Neutrophil (primary cell): ENCODE results near the gene SLC7A6OS.
A peak's percentile ranks its signal among the peaks of the same experiment; 100 is the strongest.

Experiments
- H3K27ac ChIP-seq: fragments of 200-600 bp; sonication (generic); 2 replicates; pipeline ENCODE4 v1.5.1; 2016; ENCODE audit warnings: mild to moderate bottlenecking, moderate library complexity
- H3K27me3 ChIP-seq: fragments of 200-600 bp; sonication (generic); 2 replicates; pipeline ENCODE4 v1.6.0; 2016; ENCODE audit warnings: mild to moderate bottlenecking
- H3K36me3 ChIP-seq: fragments of 200-600 bp; sonication (generic); 2 replicates; pipeline ENCODE4 v1.5.1; 2017
- H3K4me1 ChIP-seq, 2 experiments: fragments of 200-600 bp in 1 of 2; sonication (generic) in 1 of 2; 1 replicate in 1 of 2; 2 replicates in 1 of 2; pipeline versions ENCODE4 v1.5.1 to v1.6.1; 2013 to 2016; ENCODE audit warnings: low read depth in 1 of 2, low read length in 1 of 2, mild to moderate bottlenecking in 1 of 2, moderate library complexity in 1 of 2; ENCODE audit not compliant: control insufficient read depth in 1 of 2, insufficient read depth in 1 of 2
- H3K4me3 ChIP-seq, 2 experiments: fragments of 200-600 bp in 1 of 2; sonication (generic) in 1 of 2; 1 replicate in 1 of 2; 2 replicates in 1 of 2; pipeline ENCODE4 v1.5.1; 2013 to 2016; ENCODE audit warnings: low read depth in 1 of 2, low read length in 1 of 2, mild to moderate bottlenecking in 1 of 2, moderate library complexity in 1 of 2
- H3K9me3 ChIP-seq: fragments of 200-600 bp; sonication (generic); 2 replicates; pipeline ENCODE4 v1.5.1; 2016
- TF ChIP-seq, protein P1 (sequence below): fragments of 200-600 bp; sonication (generic); IDR thresholded peaks from 2 replicates; pipeline ENCODE4 v1.5.1; 2016; ENCODE audit warnings: antibody characterized with exemption

SLC7A6OS gene

DNA sequence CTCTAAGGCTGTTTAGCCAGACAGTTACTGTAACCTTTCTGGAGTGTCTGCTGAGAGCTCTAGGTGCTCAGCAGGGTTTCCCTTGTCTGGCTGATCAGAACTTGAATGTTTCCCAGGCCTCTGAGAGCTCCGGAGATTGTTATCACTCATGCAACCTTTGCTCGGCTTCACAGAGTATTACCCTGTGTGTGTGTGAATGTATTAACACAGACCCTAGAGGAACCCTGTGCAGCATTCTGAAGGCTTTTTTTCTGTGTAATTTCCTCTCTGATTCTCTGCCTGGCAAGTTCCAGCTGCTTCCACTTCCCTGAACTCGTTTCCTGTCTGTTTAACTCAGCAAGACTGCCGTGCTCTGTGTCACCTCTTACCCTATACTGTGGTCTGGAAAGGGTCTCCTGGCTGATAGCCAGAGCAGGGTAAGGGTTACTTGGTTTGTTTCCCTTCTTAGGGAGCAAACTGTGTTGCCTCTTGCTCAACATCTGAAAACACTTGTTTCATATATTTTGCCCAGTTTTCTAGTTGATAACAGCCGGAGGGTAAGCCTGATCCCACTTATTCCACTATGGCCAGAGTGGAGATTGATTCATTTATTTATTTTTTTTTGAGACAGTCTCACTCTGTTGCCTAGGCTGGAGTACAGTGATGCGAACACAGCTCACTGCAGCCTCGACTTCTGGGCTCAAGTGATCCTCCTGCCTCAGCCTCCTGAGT, 21.8 kb upstream of the SLC7A6OS start:
- no peaks in the 10 kb centered on the region for H3K27me3 ChIP-seq
- H3K4me1 ChIP-seq, result peaks cover 9 to 11% of the 10 kb centered on the region in 2 experiments
- TF ChIP-seq, protein P1, sequence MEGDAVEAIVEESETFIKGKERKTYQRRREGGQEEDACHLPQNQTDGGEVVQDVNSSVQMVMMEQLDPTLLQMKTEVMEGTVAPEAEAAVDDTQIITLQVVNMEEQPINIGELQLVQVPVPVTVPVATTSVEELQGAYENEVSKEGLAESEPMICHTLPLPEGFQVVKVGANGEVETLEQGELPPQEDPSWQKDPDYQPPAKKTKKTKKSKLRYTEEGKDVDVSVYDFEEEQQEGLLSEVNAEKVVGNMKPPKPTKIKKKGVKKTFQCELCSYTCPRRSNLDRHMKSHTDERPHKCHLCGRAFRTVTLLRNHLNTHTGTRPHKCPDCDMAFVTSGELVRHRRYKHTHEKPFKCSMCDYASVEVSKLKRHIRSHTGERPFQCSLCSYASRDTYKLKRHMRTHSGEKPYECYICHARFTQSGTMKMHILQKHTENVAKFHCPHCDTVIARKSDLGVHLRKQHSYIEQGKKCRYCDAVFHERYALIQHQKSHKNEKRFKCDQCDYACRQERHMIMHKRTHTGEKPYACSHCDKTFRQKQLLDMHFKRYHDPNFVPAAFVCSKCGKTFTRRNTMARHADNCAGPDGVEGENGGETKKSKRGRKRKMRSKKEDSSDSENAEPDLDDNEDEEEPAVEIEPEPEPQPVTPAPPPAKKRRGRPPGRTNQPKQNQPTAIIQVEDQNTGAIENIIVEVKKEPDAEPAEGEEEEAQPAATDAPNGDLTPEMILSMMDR, result no peak
- H3K9me3 ChIP-seq, result no peaks in the 10 kb centered on the region
- peak overlapping the region; percentile 38 for H3K27ac ChIP-seq
- H3K36me3 ChIP-seq, result peaks cover 4% of the 10 kb centered on the region
- H3K4me3 ChIP-seq, result no peak overlapping the region

DNA sequence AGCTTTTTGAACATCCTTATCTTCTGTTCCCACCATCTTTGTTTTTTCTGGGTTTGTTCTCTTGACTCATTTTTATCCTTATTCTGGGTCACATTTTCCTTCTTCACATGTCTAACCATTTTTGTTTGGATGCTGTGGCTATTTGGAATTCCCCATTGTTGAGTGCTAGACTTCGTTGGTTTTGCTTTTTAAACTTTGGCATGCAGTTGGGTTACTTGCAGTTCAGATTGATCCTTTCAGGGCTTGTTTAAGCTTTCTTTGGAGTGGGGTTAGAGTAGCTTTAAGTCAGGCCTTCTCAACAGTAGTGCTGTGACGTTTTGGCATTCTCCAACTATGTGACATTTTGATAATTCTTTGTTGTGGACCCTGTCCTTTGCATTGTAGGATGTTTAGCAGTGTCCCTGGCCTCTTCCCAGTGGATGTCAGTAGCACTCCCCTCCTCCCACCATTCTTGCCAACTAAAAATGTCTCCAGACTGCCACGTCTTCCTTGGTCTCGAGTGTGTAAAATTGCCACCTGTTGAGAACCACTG, 21.2 kb upstream of the SLC7A6OS start:
- H3K27me3 ChIP-seq, result no peaks in the 10 kb centered on the region
- H3K4me1 ChIP-seq, result peaks cover 9 to 11% of the 10 kb centered on the region in 2 experiments
- H3K36me3 ChIP-seq, result no peaks in the 10 kb centered on the region
- H3K27ac ChIP-seq, result peak overlapping the region; percentile 38
- no peaks in the 10 kb centered on the region for H3K9me3 ChIP-seq
- TF ChIP-seq, protein P1, result no peak
- no peak overlapping the region for H3K4me3 ChIP-seq

DNA sequence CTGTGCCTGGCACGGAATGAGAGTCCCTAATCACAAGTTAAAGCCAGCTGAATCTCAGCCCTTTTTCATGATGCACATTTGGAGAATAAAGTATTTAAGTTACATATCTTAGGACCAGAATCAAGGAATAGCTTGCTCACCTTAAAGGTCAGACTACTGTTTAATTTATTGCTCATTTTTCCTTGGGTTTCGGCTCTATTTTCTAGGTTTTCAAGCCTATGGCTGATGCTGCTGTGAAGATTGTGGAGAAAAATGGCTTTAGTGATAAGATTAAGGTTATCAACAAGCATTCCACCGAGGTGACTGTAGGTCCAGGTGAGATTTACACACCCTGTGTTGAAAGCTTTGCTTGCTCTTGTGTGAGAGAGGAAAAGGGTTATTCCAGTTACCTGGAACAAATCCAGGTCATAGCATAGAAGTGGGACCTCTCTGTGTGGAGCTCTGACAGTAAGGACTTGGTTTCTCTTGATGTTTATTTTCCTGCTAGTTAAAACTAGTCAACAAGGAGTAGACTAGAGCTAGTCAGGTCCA, 18.2 kb upstream of the SLC7A6OS start:
- H3K4me1 ChIP-seq, result peaks cover 9 to 11% of the 10 kb centered on the region in 2 experiments
- H3K27ac ChIP-seq, result no peak overlapping the region
- TF ChIP-seq, protein P1, result no peak
- H3K36me3 ChIP-seq, result peaks cover 17% of the 10 kb centered on the region
- no peak overlapping the region for H3K4me3 ChIP-seq
- no peaks in the 10 kb centered on the region for H3K27me3 ChIP-seq
- no peaks in the 10 kb centered on the region for H3K9me3 ChIP-seq

DNA sequence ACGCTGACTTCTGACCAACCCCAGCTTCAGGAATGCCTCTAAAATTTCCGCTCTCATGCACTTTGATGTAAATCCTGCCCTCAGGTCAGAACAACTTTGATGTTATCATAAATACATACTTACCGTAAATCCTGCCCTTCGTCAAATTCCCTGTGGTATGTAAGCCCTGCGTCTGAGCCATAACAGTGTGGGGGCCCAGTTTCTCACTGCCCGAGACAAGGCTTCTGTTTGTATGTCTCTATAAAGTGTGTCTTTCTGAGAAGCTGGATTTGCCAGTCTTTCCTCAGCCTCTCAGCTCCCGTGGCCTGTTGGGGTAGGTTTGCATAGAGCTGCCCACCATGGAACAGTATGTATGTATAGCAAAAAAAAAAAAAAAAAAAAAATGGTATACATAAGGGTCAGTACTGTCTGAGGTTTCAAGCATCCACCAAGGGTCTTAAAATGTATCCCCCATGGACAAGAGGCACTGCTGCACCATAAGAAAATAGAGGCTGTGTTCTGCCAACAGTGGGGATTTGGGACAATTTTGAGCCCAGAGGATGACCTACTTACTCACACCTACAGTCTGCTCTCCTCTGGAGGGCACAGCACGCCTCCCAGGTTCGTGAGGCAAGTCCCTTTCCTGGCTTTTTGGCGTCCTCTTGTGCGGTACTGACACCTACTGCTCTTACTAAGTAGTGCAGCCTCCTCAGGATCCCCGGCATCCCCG, 17.6 kb upstream of the SLC7A6OS start:
- H3K27ac ChIP-seq, result no peak overlapping the region
- no peaks in the 10 kb centered on the region for H3K27me3 ChIP-seq
- H3K4me3 ChIP-seq, result no peak overlapping the region
- TF ChIP-seq, protein P1, result peak; percentile 90
- peaks cover 9 to 11% of the 10 kb centered on the region in 2 experiments for H3K4me1 ChIP-seq
- no peaks in the 10 kb centered on the region for H3K9me3 ChIP-seq
- peaks cover 17% of the 10 kb centered on the region for H3K36me3 ChIP-seq

DNA sequence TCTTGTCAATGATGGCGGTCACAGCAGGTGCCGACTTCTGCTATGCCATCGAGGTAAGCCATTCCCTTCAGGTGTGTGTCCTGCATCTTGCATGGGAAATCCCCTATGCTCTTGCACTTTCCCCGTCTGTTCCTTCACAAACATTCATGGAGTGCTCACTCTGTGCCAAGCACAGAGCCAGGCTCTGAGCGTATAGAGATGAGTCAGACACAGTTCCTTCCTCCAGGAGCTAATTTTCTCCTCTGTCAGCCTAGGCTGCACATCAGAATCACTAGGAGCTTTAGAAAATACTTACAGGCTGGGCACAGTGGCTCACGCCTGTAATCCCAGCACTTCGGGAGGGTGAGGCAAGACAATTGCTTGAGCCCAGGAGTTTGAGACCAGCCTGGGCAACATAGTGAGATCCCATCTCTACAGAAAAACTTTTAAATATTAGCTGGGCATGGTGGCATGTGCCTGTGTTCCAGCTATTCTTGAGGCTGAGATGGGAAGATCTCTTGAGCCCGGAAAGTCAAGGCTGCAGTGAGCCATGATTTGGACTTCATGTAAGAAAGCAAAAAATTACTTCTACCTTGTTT, 14.1 kb upstream of the SLC7A6OS start:
- H3K9me3 ChIP-seq, result no peaks in the 10 kb centered on the region
- no peak overlapping the region for H3K4me3 ChIP-seq
- no peaks in the 10 kb centered on the region for H3K27me3 ChIP-seq
- TF ChIP-seq, protein P1, result no peak
- peaks cover 24% of the 10 kb centered on the region for H3K36me3 ChIP-seq
- H3K4me1 ChIP-seq, result no peaks in the 10 kb centered on the region
- no peak overlapping the region for H3K27ac ChIP-seq
